Coronary artery (tissue), 2 donors: Measurements from ENCODE around the gene MAGI1.

Source experiments
- DNase-seq: peaks from one replicate; pipeline ENCODE4 v3.0.0-alpha.2; 2017; ENCODE audit warnings: low spot score
- H3K27ac ChIP-seq, 2 donors: fragments of 200-600 bp; sonication (generic); one replicate each; pipeline ENCODE4 v1.5.1; 2016 to 2019
- H3K4me3 ChIP-seq: fragments of 200-600 bp; sonication (generic); 2 replicates; pipeline ENCODE4 v1.5.1; 2016; ENCODE audit warnings: mild to moderate bottlenecking, moderate library complexity
- TF ChIP-seq, protein P1 (sequence below): fragments of 200-600 bp; sonication (generic); IDR thresholded peaks from one replicate; pipeline ENCODE4 v1.5.1; 2019; ENCODE audit warnings: antibody characterized with exemption

MAGI1 gene

GRCh38 chr3:65538101-65538500 is 500.6 kb downstream of the MAGI1 start:
- no peak overlapping the region for H3K27ac ChIP-seq
- no peak for DNase-seq
- TF ChIP-seq, protein P1, sequence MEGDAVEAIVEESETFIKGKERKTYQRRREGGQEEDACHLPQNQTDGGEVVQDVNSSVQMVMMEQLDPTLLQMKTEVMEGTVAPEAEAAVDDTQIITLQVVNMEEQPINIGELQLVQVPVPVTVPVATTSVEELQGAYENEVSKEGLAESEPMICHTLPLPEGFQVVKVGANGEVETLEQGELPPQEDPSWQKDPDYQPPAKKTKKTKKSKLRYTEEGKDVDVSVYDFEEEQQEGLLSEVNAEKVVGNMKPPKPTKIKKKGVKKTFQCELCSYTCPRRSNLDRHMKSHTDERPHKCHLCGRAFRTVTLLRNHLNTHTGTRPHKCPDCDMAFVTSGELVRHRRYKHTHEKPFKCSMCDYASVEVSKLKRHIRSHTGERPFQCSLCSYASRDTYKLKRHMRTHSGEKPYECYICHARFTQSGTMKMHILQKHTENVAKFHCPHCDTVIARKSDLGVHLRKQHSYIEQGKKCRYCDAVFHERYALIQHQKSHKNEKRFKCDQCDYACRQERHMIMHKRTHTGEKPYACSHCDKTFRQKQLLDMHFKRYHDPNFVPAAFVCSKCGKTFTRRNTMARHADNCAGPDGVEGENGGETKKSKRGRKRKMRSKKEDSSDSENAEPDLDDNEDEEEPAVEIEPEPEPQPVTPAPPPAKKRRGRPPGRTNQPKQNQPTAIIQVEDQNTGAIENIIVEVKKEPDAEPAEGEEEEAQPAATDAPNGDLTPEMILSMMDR: no peak
- H3K4me3 ChIP-seq: no peak overlapping the region

DNA sequence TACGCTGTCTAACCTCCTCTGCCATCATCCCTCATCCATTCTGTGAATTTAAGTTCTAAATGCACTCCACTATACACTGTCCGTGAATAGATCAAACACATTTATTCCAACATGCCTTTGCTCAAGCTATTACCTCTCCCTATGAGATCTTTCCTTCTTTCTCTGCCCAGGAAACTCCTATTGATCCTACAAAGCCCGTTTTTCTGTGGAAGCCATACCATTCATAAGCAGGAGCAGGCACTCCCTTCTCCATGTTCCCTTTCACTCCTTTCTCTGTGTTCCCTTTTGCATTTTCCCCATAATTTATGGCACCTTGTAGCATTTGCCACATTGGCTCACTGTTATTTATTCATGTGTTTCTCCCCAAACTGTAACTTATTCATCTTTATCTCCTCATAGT is 501.6 kb downstream of the MAGI1 start:
- no peak overlapping the region for H3K27ac ChIP-seq
- H3K4me3 ChIP-seq: no peak overlapping the region
- TF ChIP-seq, protein P1: no peak
- DNase-seq: no peak

DNA sequence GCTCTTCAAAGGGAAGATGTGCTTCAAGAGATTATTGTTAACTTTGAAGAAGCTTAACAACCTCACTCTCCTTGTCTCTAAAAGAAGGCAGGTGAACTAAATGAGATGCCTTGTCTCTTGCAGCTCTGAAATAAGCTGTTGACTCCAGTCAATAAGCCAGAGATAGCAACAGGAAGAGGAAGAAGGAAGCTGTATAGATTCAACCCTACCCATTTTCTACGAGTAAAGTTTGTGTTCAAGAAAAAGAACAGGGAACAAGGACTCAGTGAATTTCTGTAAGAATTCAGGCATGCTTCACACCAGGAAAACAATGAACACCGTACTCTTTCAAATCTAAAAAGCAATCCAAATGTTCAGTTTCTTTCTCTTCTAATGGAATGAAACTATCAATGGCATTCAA is 503.5 kb downstream of the MAGI1 start:
- no peak for DNase-seq
- Histone ChIP-seq H3K27ac (no peak overlapping the region), H3K4me3 (no peak overlapping the region)
- TF ChIP-seq, protein P1: no peak

- Histone ChIP-seq H3K27ac (no peak overlapping the region), H3K4me3 (no peak overlapping the region)
- DNase-seq: no peak
- TF ChIP-seq, protein P1: no peak
Measured at GRCh38 chr3:65534805-65535204, 503.9 kb downstream of the MAGI1 start.

DNA sequence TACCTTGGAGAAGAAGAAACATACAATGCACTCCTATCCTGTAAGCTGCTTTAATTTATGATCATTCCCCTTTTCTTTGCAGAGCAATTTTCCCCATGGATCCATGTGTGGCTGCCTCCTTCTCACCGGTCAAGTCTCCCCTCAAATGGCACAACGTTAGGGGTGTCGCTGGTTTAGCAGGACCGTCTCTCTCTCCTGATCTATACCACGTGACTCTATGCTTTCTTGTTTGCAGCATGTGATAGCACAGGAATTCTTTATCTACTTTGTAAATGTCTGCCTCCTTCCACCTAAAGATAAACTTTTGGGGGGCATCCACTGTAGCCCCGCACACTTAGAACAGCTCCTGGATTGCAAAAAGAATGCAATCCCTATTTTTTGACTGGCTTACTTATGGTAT is 506.0 kb downstream of the MAGI1 start:
- no peak overlapping the region for H3K27ac ChIP-seq
- no peak for DNase-seq
- TF ChIP-seq, protein P1: no peak
- no peak overlapping the region for H3K4me3 ChIP-seq

- no peak for DNase-seq
- H3K4me3 ChIP-seq: no peak overlapping the region
- TF ChIP-seq, protein P1: no peak
Measured at GRCh38 chr3:65532215-65532614, 506.5 kb downstream of the MAGI1 start.

DNA sequence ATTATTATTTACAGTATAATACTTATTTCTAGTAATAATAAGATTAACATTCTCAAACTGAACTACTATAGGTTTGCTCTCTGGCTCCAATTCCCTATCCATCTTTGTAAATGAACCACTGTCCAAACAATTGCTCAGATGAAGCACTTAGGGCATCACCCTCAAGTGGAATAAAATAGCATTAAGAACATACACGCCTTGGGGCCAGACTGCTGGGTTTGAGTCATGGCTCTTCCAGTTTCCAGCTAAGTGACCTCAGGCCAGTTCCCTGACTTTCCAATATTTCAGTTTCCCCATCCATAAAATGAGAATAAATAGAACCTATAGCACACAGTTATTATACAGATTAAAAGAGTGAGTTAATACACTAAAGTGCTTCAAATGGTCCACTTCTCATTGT is 507.2 kb downstream of the MAGI1 start:
- TF ChIP-seq, protein P1: no peak
- no peak overlapping the region for H3K27ac ChIP-seq
- no peak for DNase-seq
- no peak overlapping the region for H3K4me3 ChIP-seq

More at GRCh38 chr3:65532215-65532614, 506.5 kb downstream of the MAGI1 start:
- no peak overlapping the region for H3K27ac ChIP-seq
